HFFc6 (cell line): ENCODE measurements around the gene MUSK. TPM values are rescaled to one million over a fixed set of nuclear protein-coding genes. Genes with fewer than 3 reads are reported as not detected.
A peak's percentile ranks its signal among the peaks of the same experiment; 100 is the strongest.

Experiments used
- DNase-seq: peaks from one replicate; pipeline ENCODE4 v3.0.0-alpha.2; 2018
- H3K27ac Mint-ChIP-seq: 2 replicates; pipeline ENCODE4 v1.8.0; 2020; ENCODE audit warnings: mild to moderate bottlenecking, mixed read lengths
- H3K27me3 Mint-ChIP-seq: 2 replicates; pipeline ENCODE4 v1.8.0; 2021; ENCODE audit warnings: mild to moderate bottlenecking, moderate library complexity, mixed read lengths; ENCODE audit not compliant: insufficient read depth
- H3K36me3 Mint-ChIP-seq: 2 replicates; pipeline ENCODE4 v1.8.0; 2021; ENCODE audit warnings: low read depth, mixed read lengths
- H3K4me1 Mint-ChIP-seq: 2 replicates; pipeline ENCODE4 v1.8.0; 2020; ENCODE audit warnings: low read depth, mixed read lengths
- H3K4me3 Mint-ChIP-seq: 2 replicates; pipeline ENCODE4 v1.8.0; 2020; ENCODE audit warnings: mild to moderate bottlenecking, moderate library complexity, mixed read lengths
- H3K9me3 Mint-ChIP-seq: 2 replicates; pipeline ENCODE4 v1.8.0; 2020; ENCODE audit warnings: mild to moderate bottlenecking, mixed read lengths
- CTCF ChIP-seq: fragments of 200-600 bp; sonication (generic); IDR thresholded peaks from 2 replicates; pipeline ENCODE4 v1.5.0; 2021; ENCODE audit warnings: antibody characterized with exemption, mild to moderate bottlenecking
- total RNA-seq, 6 experiments: library from RNA; stranded (reverse); fragmentation: NEBNext Ultra II Directional; extraction: Animal tissue kit (Norgen Biotek cat#: 25700); gene quantifications; 2 replicates in 1 of 6; 3 replicates in 5 of 6; pipeline ENCODE4 v1.2.3, GENCODE V29; 2021

The MUSK gene
- total RNA-seq, 6 experiments from 2014 or later: 0.11 to 0.23 (median 0.14) TPM; not detected in 2

GRCh38 chr9:110712955-110713354, 44.4 kb downstream of the MUSK start:
- no peak overlapping the region for H3K27ac Mint-ChIP-seq
- H3K4me1 Mint-ChIP-seq: peaks cover 26% of the 10 kb centered on the region
- no peak overlapping the region for H3K4me3 Mint-ChIP-seq
- H3K36me3 Mint-ChIP-seq: peaks cover 6% of the 10 kb centered on the region
- DNase-seq: peak; percentile 55
- no peak for TF ChIP-seq CTCF
- no peaks in the 10 kb centered on the region for H3K9me3 Mint-ChIP-seq
- peaks cover 2% of the 10 kb centered on the region for H3K27me3 Mint-ChIP-seq

- no peak overlapping the region for H3K27ac Mint-ChIP-seq
- no peak overlapping the region for H3K4me3 Mint-ChIP-seq
- H3K9me3 Mint-ChIP-seq: peaks cover 12% of the 10 kb centered on the region
- DNase-seq: no peak
- H3K4me1 Mint-ChIP-seq: peaks cover 26% of the 10 kb centered on the region
- no peak for TF ChIP-seq CTCF
- H3K36me3 Mint-ChIP-seq: peaks cover 19% of the 10 kb centered on the region
- H3K27me3 Mint-ChIP-seq: peaks cover 2% of the 10 kb centered on the region
Observed at GRCh38 chr9:110714314-110714713, 45.7 kb downstream of the MUSK start.

- Mint-ChIP-seq H3K36me3 (peaks cover 4% of the 10 kb centered on the region), H3K4me1 (no peaks in the 10 kb centered on the region), H3K4me3 (no peak overlapping the region), H3K27me3 (no peaks in the 10 kb centered on the region), H3K9me3 (no peaks in the 10 kb centered on the region), H3K27ac (no peak overlapping the region)
- DNase-seq: no peak
- TF ChIP-seq CTCF: no peak
Observed at GRCh38 chr9:110728058-110728457, 59.5 kb downstream of the MUSK start.

GRCh38 chr9:110729641-110730040, 61.0 kb downstream of the MUSK start:
- DNase-seq: no peak
- Mint-ChIP-seq H3K9me3 (no peaks in the 10 kb centered on the region), H3K36me3 (peaks cover 4% of the 10 kb centered on the region), H3K27ac (no peak overlapping the region), H3K27me3 (no peaks in the 10 kb centered on the region), H3K4me3 (no peak overlapping the region), H3K4me1 (0 out of 2 replicates have a peak, but pooled peaks cover 6% of the 10 kb centered on the region)
- no peak for TF ChIP-seq CTCF

GRCh38 chr9:110731437-110732028, 62.9 kb downstream of the MUSK start:
- H3K4me1 Mint-ChIP-seq: 0 out of 2 replicates have a peak, but pooled peaks cover 6% of the 10 kb centered on the region
- H3K36me3 Mint-ChIP-seq: peaks cover 18% of the 10 kb centered on the region
- H3K9me3 Mint-ChIP-seq: no peaks in the 10 kb centered on the region; the same call in 1 of the 2 replicates
- no peak overlapping the region for H3K4me3 Mint-ChIP-seq
- no peak for DNase-seq
- no peak for TF ChIP-seq CTCF
- H3K27ac Mint-ChIP-seq: no peak overlapping the region
- peaks cover 2% of the 10 kb centered on the region; the same call in 1 of the 2 replicates for H3K27me3 Mint-ChIP-seq
